ENCODE data around the gene SLC51B.

SLC51B gene

GRCh38 chr15:65042776-65043327, 2.3 kb upstream of the SLC51B start:
- DNase-seq: no peak

GRCh38 chr15:65044218-65044617, 969 bp upstream of the SLC51B start:
- DNase-seq: peak; percentile 55

DNA sequence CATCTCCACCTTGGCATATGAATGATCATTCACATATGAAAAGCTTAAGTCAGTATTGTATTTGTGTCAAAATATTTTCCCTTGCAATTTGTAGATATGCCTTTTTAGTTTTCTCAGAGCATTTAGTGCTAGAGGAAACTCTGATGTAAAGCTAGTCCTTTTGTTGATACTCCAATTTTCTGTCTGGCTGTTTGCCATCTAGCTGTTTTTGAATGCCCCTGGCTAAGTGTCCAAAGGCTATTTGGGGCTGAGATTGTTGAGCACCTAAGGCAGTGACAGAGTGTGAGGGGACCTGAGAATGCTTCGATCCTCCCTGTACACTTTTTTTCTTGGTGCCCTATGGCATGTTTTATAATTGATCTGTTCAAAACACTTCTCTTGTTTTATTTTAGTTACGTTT, 3.1 kb downstream of the SLC51B start:
- DNase-seq: no peak

GRCh38 chr15:65049418-65049840, 4.2 kb downstream of the SLC51B start:
- peak; percentile 98 for DNase-seq

DNA sequence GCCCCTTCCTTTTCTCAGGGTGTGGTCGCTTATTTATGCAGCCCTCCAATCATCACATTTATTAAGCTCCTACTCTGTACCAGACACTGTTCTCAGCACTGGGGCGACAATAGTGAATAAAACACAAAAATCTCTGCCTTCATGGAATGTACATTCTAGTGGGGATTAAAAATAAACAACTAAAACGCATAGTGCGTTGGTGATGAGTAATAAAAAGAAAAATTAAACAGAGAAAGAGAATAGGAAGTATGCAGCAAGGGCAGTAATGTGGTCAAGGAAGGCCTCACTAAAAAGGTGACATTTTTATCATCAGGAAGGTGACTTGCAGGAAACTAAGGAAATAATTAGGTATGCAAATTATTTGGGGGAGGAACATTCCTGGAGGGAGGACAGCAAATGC, 5.1 kb downstream of the SLC51B start:
- DNase-seq: no peak

DNA sequence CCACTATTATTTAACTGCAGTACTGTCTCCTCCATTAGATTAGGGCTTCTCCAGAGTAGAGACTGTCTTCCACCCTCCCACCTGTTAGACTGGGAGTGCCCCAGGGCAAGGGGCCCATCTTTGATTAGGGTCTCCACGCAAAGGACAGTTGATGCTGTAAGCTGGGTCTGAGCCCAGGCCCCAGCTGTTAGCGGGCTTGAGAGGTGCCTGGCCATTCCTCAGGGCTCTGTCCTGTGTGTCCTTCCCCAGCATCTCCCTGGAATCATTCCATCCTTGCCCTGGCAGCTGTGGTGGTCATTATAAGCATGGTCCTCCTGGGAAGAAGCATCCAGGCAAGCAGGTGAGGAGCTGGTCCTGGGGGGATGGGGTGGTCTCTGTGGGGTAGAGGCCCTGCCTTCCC, 6.1 kb downstream of the SLC51B start:
- no peak for DNase-seq

DNA sequence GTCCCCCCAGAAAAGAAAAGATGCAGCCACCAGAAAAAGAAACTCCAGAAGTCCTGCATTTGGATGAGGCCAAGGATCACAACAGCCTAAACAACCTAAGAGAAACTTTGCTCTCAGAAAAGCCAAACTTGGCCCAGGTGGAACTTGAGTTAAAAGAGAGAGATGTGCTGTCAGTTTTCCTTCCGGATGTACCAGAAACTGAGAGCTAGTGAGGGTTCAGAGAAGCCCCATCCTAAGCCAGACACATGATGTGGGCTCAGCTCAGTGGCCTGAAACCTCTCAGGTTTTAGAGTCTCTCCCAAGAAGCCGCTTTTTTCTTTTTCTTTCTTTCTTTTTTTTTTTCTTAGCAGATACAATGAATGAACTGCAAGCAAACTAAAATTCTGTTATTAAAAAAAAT, 7.8 kb downstream of the SLC51B start:
- no peak for DNase-seq

DNA sequence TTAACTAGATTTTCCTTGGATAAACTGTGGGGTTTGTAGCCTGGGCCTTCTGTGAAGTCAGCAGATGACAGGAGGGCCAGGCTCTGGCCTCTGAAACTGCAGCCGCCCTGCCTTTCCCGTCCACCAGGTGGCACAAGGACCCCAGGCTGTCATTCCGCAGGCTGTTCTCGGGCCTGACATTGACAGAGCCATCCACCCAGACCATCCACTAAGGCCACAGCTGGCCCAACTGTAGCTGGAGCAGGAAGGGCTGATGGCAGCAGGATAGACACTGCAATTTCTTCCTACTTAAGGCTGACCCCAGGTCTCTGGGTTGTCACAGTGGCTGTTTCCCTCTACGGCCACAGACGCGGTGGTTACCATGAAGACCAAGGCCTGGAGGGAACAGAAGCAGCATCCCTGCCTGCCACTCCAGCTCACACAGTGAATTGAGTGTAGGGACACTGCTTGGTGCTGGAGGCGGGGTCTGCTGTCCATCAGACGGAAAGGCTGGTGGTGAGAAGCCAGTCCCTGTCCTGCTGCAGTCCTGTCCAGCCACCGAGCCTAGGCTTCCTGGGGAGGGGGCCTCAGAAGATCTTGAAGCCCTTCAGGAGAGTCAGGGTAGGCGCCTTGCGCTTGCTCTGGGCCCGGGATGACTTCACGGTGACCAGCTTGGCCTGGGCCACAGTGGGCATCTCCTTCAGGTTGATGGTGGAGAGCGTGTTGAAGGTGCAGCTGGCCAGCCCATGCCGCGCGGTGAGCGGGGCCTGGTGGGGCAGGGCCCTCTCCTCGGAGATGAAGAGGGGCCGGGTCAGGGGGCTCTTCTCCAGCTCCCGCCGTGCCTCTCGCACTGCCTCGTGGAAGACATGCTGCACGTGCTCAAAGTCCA, 9.4 kb downstream of the SLC51B start:
- peak; percentile 81 for DNase-seq

GRCh38 chr15:65055201-65055870, 10.1 kb downstream of the SLC51B start:
- no peak for DNase-seq

DNA sequence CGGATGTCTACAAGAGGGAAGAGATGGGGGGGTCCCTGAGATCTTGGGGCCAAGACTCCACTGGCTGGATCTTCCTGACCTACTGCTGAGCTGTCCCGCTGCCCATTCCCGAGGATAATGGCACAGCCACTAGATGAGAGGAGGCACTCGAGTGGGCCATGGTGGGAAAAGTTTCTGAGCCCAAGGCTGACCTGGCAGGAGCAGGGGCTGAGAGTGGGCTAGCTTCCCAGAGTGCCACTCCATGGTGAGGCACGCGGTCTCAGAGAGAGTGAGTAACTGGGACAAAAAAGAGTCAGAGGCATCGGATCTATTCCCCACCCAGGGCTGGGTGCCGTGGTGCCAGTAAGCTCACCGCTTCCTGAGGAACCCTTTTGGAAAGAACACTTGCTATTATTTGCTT, 10.9 kb downstream of the SLC51B start:
- DNase-seq: no peak

DNA sequence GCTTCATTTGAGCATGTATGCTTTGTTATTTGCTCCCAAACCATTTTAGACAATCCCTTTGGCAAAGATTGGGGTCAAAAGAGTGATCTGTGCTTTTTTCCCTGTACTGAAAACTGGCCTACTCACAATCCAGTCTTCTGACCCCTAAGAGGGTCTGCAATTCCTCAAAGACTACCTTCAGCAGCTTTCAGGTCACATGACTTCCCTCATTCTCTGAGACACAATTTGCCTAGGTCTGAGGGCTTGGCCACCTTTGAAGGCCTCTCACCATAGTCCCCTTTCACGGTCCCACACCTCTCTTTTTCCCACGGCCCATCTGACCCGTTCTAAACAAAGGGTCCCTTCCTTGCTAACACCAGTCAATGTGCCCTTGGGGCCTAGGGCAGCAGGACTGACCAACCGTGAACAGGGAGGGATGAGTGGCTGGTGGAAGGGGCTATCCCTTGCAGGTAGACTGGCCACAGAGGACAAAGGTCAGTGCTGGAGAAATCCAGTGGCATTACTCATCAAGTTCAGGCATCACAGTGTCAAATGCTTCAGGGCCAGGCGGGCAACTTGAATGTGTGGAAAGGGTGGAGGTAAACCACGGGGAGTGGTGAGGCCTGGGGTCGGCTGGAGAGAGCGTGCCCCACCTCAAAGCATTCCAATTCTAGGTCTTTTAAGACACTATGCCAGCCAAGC, 11.8 kb downstream of the SLC51B start:
- DNase-seq: peak; percentile 67

DNA sequence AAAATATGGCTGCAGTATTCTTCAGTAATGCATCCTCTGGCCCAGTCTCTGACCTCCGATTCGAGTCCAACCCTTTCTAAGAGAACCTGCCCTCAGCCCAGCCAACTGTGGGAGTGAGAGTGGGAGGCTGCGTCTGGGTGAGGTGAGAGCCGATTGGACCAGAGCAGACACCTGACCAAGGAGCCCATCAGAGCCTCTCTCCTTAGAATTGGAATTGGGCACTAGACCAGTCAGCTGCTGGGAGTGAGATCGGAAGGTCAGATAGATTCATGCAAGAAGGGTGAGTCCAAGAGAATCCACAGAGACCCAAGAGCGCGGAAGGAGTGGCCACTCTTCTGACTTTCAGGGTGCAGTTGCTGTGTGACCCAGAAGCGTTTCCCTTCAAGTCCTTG, 12.4 kb downstream of the SLC51B start:
- DNase-seq: no peak

DNA sequence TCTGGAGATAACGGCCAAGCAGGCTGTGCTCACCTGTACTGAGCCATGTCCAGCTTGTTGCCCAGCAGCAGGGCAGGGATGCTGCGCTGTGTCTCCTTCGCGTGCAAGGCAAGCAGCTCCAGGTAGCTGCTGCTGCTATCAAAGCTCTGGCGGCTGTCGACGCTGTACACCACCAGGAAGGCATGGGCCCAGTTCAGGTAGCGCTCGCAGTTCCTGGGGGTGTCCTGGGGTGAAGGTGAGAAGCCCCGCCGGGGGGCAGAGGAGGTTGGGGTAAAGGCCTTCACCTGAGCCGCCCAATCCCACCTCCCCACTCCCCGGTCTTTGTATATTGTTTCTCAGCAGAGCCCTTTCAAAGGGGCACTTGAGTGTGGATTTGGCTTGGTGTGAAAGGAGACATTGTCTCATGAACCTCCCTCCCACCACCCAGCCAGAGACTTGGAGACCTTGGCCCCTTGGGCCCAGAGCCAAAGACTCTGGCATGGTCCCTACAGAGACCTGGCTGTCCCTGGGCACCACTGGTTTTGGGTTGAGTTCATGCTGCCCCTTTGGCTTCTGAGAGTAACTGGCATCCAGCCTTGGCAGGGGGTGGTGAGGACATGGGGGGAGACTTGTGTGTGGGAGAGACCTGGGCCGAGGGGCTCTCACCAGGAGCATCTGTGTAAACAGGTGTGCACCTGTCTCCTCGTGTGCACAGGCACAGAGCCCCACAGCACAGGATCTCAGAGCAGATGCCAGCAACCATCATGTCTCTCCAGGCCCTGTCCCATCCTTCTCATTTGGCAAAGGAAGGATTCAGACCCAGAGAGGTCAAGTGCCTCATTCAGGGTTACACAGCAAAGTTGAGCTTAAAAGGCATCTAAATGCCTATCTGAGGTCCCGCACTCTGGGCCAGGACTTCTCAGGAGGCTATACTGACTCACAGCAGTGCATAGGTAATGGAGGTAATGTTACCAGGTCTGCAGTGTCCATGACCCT, 13.5 kb downstream of the SLC51B start:
- peak; percentile 11 for DNase-seq

GRCh38 chr15:65059369-65059750, 14.2 kb downstream of the SLC51B start:
- no peak for DNase-seq

- no peak for DNase-seq
Observed at GRCh38 chr15:65059931-65060596, 14.9 kb downstream of the SLC51B start.

- no peak for DNase-seq
Observed at GRCh38 chr15:65060641-65061397, 15.6 kb downstream of the SLC51B start.

- DNase-seq: no peak
Observed at GRCh38 chr15:65062061-65062460, 16.9 kb downstream of the SLC51B start.

DNA sequence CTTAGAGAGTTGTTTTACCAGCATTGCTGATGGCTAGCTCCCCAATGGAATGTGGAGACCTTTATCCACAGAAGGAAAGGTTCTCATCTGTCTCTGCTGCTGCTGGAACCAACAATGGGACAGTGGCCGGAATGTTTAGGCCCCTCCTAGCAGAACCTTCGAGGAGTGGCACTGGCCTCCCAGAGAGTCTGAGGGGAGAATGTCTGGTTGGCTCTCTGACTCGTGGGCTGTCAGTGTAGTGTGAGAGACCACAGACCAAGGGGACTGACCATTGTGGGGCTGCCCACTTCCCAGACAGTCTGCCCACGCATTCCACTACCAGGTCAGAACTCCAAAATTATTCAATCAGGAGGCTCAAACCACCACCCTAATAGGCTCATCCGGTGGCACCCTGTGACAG, 17.5 kb downstream of the SLC51B start:
- no peak for DNase-seq

- DNase-seq: peak; percentile 22
Observed at GRCh38 chr15:65066001-65066634, 20.9 kb downstream of the SLC51B start.

DNA sequence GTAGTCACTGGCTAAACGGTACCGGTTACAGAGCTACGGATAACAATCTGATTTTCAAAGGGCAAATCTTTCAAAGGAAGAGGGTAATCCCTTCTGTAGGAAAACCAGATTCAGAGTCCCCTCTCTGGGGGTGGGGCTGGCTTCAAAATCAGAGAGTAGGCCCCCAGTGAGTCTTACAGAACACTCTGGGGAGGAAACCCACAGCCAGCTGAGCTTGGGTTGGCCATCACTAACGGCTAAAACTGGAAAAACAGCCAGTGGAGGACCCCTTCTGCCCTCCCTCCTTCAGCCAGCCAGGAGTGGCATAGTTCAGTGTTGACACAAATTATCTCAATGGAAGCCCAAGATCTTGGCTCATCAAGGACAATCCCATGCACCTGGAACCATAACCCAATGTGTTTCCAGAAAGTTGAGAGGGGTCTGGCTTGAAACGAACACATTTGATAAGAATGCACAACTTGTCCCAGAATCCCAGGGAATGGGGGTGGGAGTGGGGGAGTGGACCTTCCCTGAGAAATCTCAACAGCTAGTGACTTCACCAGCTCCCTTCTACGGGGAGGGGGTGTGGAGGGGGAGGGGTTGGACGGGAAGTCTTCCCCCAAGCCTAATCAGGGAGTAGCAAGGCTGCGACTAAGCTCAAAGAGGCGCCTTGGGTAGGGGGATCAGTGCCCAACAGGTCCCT, 21.6 kb downstream of the SLC51B start:
- DNase-seq: no peak
